Left lung (tissue), 10 donors: ENCODE results near the gene CBR3. TPM values are rescaled to one million over a fixed set of nuclear protein-coding genes. Genes with fewer than 3 reads are reported as not detected.
"Not testable (repeated sequence)": the region's sequence is repeated elsewhere in the genome, so short reads cannot be mapped to it uniquely, and the experiment has no call there.

Source experiments
- ATAC-seq: fragments of 200-7000 bp; cut with Tn5 transposase; one replicate; pipeline ENCODE4 v1.9.1; 2020; ENCODE audit warnings: moderate library complexity
- DNase-seq, 4 donors: peaks; one replicate each; pipeline ENCODE4 v3.0.0-alpha.2; 2013 to 2020
- H3K27ac ChIP-seq, 2 donors: fragments of 200-600 bp; sonication (generic) in 1 of 2; one replicate each; pipeline versions ENCODE4 v1.5.0 to v1.8.0; 2020 to 2021
- H3K27me3 ChIP-seq, 2 donors: fragments of 200-600 bp; sonication (generic) in 1 of 2; one replicate each; pipeline versions ENCODE4 v1.5.0 to v1.8.0; 2020 to 2021
- H3K36me3 ChIP-seq, 2 donors: fragments of 200-600 bp; sonication (generic) in 1 of 2; one replicate each; pipeline versions ENCODE4 v1.5.0 to v1.8.0; 2020 to 2021
- H3K4me1 ChIP-seq, 2 donors: fragments of 200-600 bp; one replicate each; pipeline ENCODE4 v1.8.0; 2021
- H3K4me3 ChIP-seq, 2 donors: fragments of 200-600 bp; sonication (generic) in 1 of 2; one replicate each; pipeline versions ENCODE4 v1.5.0 to v1.8.0; 2020 to 2021; ENCODE audit warnings: mild to moderate bottlenecking in 1 of 2
- H3K9me3 ChIP-seq, 2 donors: fragments of 200-600 bp; sonication (generic) in 1 of 2; one replicate each; pipeline versions ENCODE4 v1.5.0 to v1.8.0; 2020 to 2021
- CTCF ChIP-seq, 2 donors: fragments of 200-600 bp; sonication (generic) in 1 of 2; IDR thresholded peaks; one replicate each; pipeline versions ENCODE4 v1.5.0 to v1.8.0; 2021; ENCODE audit warnings: antibody characterized with exemption in 2 of 2
- intact Hi-C, 2 donors: fragments of 100-400 bp; cut with DNase I; formaldehyde crosslinking; loops; one replicate each; pipeline versions ENCODE4 v1.11.2 to v1.14.2; 2022
- polyA plus RNA-seq, 6 donors: library from polyadenylated mRNA; unstranded; fragments of 120-200 nt; gene quantifications; one replicate each; pipeline ENCODE4 v1.2.1, GENCODE V29; 2013; ENCODE audit not compliant: insufficient read length in 6 of 6
- total RNA-seq, 2 donors: library from RNA; stranded (reverse); fragmentation: NEBNext Ultra II Directional; extraction: Animal tissue kit (Norgen Biotek cat#: 25700); gene quantifications; one replicate each; pipeline ENCODE4 v1.2.1, GENCODE V29; 2021
- donor health status: DM: no; HTN: yes; CAD: no.
- donor health status: DM: no; HTN: no; CAD: no.

The CBR3 gene
- total and polyA plus RNA-seq, 8 donors, result 1.3 to 4.7 (median 2.3) TPM

- intact Hi-C loops, result no loop called here
- no peak for TF ChIP-seq CTCF (IDR thresholded peaks at IDR 0.05)
- Histone ChIP-seq H3K36me3 (no peaks in the 10 kb centered on the region), H3K4me1 (peaks cover 5 to 31% of the 10 kb centered on the region in 2 donors), H3K27me3 (peaks cover 0 to 28% of the 10 kb centered on the region in 2 donors), H3K9me3 (no peaks in the 10 kb centered on the region), H3K27ac (peak overlapping the region; percentile 83 to 87), H3K4me3 (peak overlapping the region; percentile 49 to 71)
- DNase-seq (peak; percentile 53 to 87 (median 62)), ATAC-seq (peak; percentile 83)
These were observed 668 bp downstream of the CBR3 start for GRCh38 chr21:36135391-36136102.

- Histone ChIP-seq H3K27me3 (peaks cover 0 to 16% of the 10 kb centered on the region in 2 donors), H3K4me1 (peaks cover 0 to 22% of the 10 kb centered on the region in 2 donors)
- not testable (repeated sequence) for ATAC-seq, H3K4me3 ChIP-seq, H3K27ac ChIP-seq, DNase-seq, H3K36me3 ChIP-seq, H3K9me3 ChIP-seq
- intact Hi-C loops, result loop anchor here in 1 of 2 donors (10.0 kb wide), 1 partner anchor 195 kb away; no protein-coding TSS in a partner anchor
These were observed 4.9 kb downstream of the CBR3 start for GRCh38 chr21:36139791-36140190.

DNA sequence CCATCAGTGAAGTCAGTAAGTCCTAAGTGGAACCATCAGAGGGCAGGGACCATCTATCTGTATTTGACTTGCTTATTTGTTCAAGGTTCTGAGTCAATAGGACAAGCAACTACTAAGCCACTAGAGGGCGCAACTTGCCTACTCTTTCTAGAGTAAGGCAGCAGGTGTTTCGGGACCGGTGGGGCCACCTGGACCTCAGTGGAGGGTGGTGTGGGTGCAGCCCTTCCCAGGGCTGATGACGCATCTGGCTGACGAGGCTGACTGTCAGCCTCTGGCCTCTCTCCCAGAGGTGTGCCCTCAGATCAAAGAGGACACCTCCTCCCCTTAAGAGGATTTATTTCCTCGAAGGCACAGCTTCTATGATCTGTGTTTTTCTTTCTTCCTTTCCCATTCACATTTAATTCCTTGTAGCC is 6.6 kb downstream of the CBR3 start:
- intact Hi-C loops, result loop anchor here in 1 of 2 donors (10.0 kb wide), 1 partner anchor 193 kb away; no protein-coding TSS in a partner anchor
- no peaks in the 10 kb centered on the region for H3K9me3 ChIP-seq
- H3K4me3 ChIP-seq, result no peak overlapping the region
- ATAC-seq (peak; percentile 99), DNase-seq (peak; percentile 54 to 89 (median 86))
- peak; percentile 80 to 86 for TF ChIP-seq CTCF (IDR thresholded peaks at IDR 0.05)
- H3K36me3 ChIP-seq, result no peaks in the 10 kb centered on the region
- H3K27me3 ChIP-seq, result no peaks in the 10 kb centered on the region
- peaks cover 0 to 8% of the 10 kb centered on the region in 2 donors for H3K4me1 ChIP-seq
- no peak overlapping the region for H3K27ac ChIP-seq

DNA sequence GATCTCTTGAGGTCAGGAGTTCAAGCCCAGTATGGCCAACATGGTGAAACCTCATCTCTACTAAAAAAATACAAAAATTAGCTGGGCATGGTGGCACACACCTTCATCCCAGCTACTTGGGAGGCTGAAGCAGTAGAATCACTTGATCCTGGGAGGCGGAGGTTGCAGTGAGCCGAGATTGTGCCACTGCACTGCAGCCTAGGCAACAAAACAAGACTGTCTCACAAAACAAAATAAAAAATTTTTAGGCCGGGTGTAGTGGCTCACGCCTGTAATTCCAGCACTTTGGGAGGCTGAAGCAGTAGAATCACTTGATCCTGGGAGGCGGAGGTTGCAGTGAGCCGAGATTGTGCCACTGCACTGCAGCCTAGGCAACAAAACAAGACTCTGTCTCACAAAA is 9.4 kb downstream of the CBR3 start:
- H3K4me3 ChIP-seq, H3K36me3 ChIP-seq, ATAC-seq, H3K9me3 ChIP-seq, H3K27ac ChIP-seq, H3K27me3 ChIP-seq, DNase-seq: not testable (repeated sequence)
- intact Hi-C loops, result loop anchor here in 1 of 2 donors (10.0 kb wide), 1 partner anchor 191 kb away; no protein-coding TSS in a partner anchor
- H3K4me1 ChIP-seq, result peaks cover 0 to 13% of the 10 kb centered on the region in 2 donors

DNA sequence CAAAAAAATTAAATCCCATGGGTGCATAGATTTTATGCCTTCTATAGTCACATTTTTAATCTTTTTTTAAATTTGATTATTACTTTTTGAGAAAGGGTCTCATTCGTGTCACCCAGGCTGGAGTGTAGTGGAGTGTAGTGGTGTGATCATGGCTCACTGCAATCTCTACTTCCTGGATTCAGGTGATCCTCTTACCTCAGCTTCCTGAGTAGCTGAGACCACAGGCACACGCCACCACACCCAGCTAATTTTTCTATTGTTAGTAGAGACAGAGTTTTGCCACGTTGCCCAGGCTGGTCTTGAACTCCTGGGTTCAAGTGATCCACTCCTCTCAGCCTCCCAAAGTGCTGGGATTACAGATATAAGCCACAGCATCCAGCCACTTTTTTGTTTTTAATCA is 10.4 kb downstream of the CBR3 start:
- no peaks in the 10 kb centered on the region for H3K27me3 ChIP-seq
- DNase-seq (no peak), ATAC-seq (no peak)
- no peak for TF ChIP-seq CTCF (IDR thresholded peaks at IDR 0.05)
- H3K4me1 ChIP-seq, result peaks cover 8 to 23% of the 10 kb centered on the region in 2 donors
- H3K4me3 ChIP-seq, result no peak overlapping the region
- H3K27ac ChIP-seq, result no peak overlapping the region
- no peaks in the 10 kb centered on the region for H3K36me3 ChIP-seq
- no peaks in the 10 kb centered on the region for H3K9me3 ChIP-seq
- intact Hi-C loops, result loop anchor here in 1 of 2 donors (10.0 kb wide), 1 partner anchor 190 kb away; no protein-coding TSS in a partner anchor

DNA sequence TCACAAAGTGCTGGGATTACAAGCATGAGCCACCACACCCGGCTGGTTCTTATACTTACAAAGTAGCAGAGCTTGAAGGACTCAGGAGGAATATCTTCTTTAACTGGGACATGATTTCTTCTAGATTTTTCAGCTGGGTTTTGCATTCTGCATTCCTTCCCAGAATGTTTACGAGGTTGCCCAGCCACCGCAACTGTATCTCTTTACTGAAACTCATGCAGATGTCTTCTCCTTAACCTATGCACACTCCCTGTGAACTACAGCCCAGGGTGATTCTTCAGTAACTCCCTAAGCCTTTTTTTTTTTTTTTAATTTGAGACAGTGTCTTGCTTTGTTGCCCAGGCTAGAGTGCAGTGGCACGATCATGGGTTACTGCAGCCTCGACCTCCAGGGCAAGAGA is 13.0 kb downstream of the CBR3 start:
- intact Hi-C loops, result loop anchor here in 1 of 2 donors (10.0 kb wide), 1 partner anchor 187 kb away; no protein-coding TSS in a partner anchor

More for the DNA sequence above, 13.0 kb downstream of the CBR3 start:
- Histone ChIP-seq H3K9me3 (no peaks in the 10 kb centered on the region), H3K4me1 (peaks cover 14 to 25% of the 10 kb centered on the region in 2 donors), H3K27ac (no peak overlapping the region), H3K36me3 (no peaks in the 10 kb centered on the region), H3K4me3 (no peak overlapping the region), H3K27me3 (no peaks in the 10 kb centered on the region)
- TF ChIP-seq CTCF (IDR thresholded peaks at IDR 0.05), result no peak
- DNase-seq (no peak), ATAC-seq (no peak)
